Neural crest cell (in vitro differentiated cells): ENCODE results near the gene AGBL4. TPM values are rescaled to one million over a fixed set of nuclear protein-coding genes. Genes with fewer than 3 reads are reported as not detected.
A peak's percentile ranks its signal among the peaks of the same experiment; 100 is the strongest.

ENCODE experiments used
- DNase-seq: peaks from one replicate; pipeline ENCODE4 v3.0.0; 2021; ENCODE audit warnings: low read depth, mixed read lengths, low spot score
- H3K27ac Mint-ChIP-seq: one replicate; pipeline ENCODE4 v1.8.0; 2021; ENCODE audit warnings: mild to moderate bottlenecking, mixed read lengths; ENCODE audit not compliant: unreplicated experiment
- H3K27me3 Mint-ChIP-seq: 2 replicates; pipeline ENCODE4 v1.8.0; 2021; ENCODE audit warnings: low read depth, mild to moderate bottlenecking, mixed read lengths
- H3K36me3 Mint-ChIP-seq: 2 replicates; pipeline ENCODE4 v1.8.0; 2021; ENCODE audit warnings: low read depth, mild to moderate bottlenecking, mixed read lengths
- H3K4me1 Mint-ChIP-seq: 2 replicates; pipeline ENCODE4 v1.8.0; 2021; ENCODE audit warnings: mixed read lengths
- H3K4me3 Mint-ChIP-seq: one replicate; pipeline ENCODE4 v1.8.0; 2021; ENCODE audit warnings: mild to moderate bottlenecking, mixed read lengths
- H3K9me3 Mint-ChIP-seq: 2 replicates; pipeline ENCODE4 v1.8.0; 2021; ENCODE audit warnings: mixed read lengths
- total RNA-seq: library from RNA; stranded (reverse); gene quantifications from 2 replicates; pipeline ENCODE4 v1.2.1, GENCODE V29; 2021
- TF ChIP-seq, protein P1 (sequence below): fragments of 200-600 bp; sonication (generic); conservative IDR thresholded peaks from 2 replicates; pipeline ENCODE4 v1.5.0; 2021; ENCODE audit warnings: antibody characterized with exemption, mild to moderate bottlenecking

AGBL4 gene
- total RNA-seq, 1 donor from 2014 or later: 0.09 TPM

DNA sequence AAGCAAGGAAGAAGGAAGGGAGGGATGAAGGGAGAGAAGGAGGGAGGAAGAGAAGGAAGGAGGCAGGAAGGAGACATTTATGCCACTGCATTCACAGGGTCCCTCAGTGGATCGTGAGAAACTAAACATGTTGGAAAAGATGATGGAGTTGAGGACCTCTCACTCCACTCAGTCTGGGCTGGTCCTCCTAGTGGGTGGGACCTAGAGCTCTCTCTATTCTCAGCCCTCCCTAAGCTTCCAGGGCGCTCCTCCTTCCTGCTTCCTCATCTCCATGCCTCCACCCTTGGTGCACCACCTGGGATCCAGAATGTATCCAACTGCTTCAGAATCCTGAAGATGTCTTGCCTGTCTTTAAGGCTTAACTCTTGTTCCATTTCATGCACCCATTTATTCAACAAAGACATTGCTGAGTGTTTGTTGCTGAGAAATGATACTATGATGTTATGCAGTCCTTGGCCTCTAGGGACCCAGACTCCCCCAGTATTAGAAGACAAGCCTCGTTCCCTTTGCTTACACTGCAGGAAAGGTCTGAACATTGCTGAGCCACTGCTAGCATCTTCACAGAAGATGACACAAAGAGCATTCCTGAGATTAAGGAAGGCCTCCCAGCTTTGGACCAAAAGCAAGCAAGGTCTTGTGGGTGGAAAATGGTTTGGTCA is 1335.5 kb downstream of the AGBL4 start:
- no peak overlapping the region for H3K4me3 Mint-ChIP-seq
- H3K36me3 Mint-ChIP-seq: no peaks in the 10 kb centered on the region
- peaks cover 19% of the 10 kb centered on the region for H3K27me3 Mint-ChIP-seq
- no peak for DNase-seq
- no peak overlapping the region for H3K27ac Mint-ChIP-seq
- H3K4me1 Mint-ChIP-seq: peaks cover 17% of the 10 kb centered on the region
- no peaks in the 10 kb centered on the region for H3K9me3 Mint-ChIP-seq
- TF ChIP-seq, protein P1, sequence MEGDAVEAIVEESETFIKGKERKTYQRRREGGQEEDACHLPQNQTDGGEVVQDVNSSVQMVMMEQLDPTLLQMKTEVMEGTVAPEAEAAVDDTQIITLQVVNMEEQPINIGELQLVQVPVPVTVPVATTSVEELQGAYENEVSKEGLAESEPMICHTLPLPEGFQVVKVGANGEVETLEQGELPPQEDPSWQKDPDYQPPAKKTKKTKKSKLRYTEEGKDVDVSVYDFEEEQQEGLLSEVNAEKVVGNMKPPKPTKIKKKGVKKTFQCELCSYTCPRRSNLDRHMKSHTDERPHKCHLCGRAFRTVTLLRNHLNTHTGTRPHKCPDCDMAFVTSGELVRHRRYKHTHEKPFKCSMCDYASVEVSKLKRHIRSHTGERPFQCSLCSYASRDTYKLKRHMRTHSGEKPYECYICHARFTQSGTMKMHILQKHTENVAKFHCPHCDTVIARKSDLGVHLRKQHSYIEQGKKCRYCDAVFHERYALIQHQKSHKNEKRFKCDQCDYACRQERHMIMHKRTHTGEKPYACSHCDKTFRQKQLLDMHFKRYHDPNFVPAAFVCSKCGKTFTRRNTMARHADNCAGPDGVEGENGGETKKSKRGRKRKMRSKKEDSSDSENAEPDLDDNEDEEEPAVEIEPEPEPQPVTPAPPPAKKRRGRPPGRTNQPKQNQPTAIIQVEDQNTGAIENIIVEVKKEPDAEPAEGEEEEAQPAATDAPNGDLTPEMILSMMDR: peak; percentile 48

DNA sequence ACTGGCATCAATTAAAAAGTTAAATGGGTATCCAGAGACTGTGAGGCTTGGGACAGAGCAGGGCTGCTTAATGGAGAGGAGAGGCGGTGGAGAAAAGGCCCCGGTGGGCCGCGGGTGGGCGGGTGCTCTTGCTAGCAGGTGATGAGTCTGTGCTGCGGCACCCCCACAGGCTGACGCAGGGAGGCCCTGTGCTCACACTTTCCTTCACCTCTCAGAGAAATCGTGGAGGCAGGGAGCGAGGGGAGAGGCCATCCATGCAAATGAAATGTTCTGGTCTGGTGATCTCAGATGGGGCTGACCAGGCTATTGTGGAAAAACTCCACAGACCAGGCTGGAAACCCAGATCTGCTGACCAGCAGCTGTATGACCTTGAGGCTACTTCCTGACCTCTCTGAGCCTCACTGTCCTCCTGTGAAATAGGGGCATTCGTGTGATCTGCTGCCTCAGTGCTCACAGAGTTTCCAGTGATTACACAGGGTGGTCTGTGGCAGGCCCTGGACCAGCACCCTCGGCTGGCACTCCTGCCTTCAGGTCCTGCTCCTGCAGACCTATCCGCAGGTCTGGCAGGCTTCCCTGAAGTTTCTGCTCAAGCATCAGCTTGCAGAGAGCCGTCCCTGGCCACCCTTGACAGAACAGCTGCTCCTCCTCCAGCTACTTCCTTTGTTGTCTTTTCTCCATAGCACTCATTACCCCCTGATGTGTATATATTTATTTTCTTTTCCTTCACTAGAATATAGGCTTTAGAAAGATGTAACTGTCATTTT is 1336.3 kb downstream of the AGBL4 start:
- TF ChIP-seq, protein P1: no peak
- peaks cover 12% of the 10 kb centered on the region for H3K27me3 Mint-ChIP-seq
- peaks cover 17% of the 10 kb centered on the region for H3K4me1 Mint-ChIP-seq
- no peak overlapping the region for H3K4me3 Mint-ChIP-seq
- H3K27ac Mint-ChIP-seq: no peak overlapping the region
- H3K36me3 Mint-ChIP-seq: no peaks in the 10 kb centered on the region
- no peak for DNase-seq
- no peaks in the 10 kb centered on the region for H3K9me3 Mint-ChIP-seq

DNA sequence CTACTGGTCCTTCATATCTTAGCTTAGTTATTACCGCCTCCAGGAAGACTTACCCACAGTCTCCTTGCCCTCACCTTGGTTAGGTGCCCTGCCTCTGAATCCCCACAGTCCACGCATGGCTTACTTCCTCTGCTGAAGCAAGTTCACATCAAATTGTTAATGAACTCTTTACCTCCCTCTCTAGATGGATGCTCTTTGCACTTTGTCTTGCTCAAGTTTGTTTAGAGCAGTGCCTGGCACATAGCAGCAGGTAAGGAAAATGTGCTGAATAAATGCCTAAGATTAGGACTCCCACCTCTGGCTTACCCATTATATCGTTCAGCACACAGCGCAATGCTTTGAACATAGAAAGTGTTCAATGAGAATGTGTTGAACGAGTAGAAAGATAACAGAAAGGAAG is 1337.6 kb downstream of the AGBL4 start:
- DNase-seq: no peak
- Mint-ChIP-seq H3K27ac (no peak overlapping the region), H3K4me1 (peaks cover 17% of the 10 kb centered on the region), H3K36me3 (no peaks in the 10 kb centered on the region), H3K27me3 (no peaks in the 10 kb centered on the region), H3K4me3 (no peak overlapping the region), H3K9me3 (no peaks in the 10 kb centered on the region)
- TF ChIP-seq, protein P1: no peak

DNA sequence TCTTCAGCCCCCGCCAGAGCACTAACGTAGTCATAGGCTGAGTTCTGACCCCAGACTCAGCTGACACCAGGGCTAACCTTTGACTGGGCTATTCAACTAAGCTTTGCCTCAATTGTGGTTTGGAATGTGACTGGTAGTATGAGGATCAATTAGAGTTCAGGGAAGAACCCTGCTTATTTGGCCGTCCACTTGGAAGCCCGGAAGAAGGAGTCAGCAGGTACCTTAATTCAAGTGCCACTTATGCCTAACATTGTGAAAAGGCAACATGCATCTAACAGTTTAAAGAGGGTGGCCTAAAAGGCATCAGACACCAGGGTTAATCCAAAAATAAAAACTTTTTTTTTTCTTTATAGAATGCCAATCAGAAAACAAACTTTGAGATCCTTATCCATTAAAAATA is 1339.4 kb downstream of the AGBL4 start:
- no peak overlapping the region for H3K4me3 Mint-ChIP-seq
- H3K9me3 Mint-ChIP-seq: no peaks in the 10 kb centered on the region
- H3K27ac Mint-ChIP-seq: no peak overlapping the region
- peaks cover 22% of the 10 kb centered on the region for H3K4me1 Mint-ChIP-seq
- DNase-seq: no peak
- TF ChIP-seq, protein P1: no peak
- H3K27me3 Mint-ChIP-seq: no peaks in the 10 kb centered on the region
- no peaks in the 10 kb centered on the region for H3K36me3 Mint-ChIP-seq

DNA sequence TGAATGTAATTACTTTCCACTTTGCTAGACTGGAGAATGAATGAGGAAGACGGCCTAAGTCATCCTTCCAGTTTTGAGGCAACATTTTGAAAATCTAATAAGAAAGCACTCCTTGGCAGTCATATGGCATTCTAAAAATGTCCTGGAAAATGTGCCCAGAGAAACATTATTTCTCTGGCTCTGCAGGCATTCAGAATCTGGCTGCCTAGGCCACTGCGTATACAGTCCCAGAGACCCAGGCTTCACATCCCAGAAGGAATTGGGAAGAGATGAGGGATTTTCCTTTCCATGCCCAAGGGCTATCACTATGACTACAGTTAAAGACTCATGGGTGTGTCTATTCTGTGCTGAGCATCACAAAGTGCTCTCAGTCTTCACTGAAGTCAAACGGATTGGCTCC is 1339.9 kb downstream of the AGBL4 start:
- H3K4me3 Mint-ChIP-seq: no peak overlapping the region
- TF ChIP-seq, protein P1: no peak
- H3K4me1 Mint-ChIP-seq: peaks cover 22% of the 10 kb centered on the region
- no peaks in the 10 kb centered on the region for H3K9me3 Mint-ChIP-seq
- H3K27me3 Mint-ChIP-seq: no peaks in the 10 kb centered on the region
- H3K36me3 Mint-ChIP-seq: no peaks in the 10 kb centered on the region
- no peak for DNase-seq
- H3K27ac Mint-ChIP-seq: no peak overlapping the region
